T-helper 2 cell treated with Interferon-gamma antibody and Interleukin-4, amounts not matched to agents 100 ng/mL and 5 ng/mL, for 36 hours (primary cell): ENCODE data around the gene PTGFRN. TPM values are rescaled to one million over a fixed set of nuclear protein-coding genes. Genes with fewer than 3 reads are reported as not detected.

ENCODE experiments used
- intact Hi-C: fragments of 100-400 bp; cut with micrococcal nuclease; formaldehyde crosslinking; loops from one replicate; pipeline ENCODE4 v1.15.1; 2023
- total RNA-seq: library from RNA; stranded (reverse); gene quantifications from 2 replicates; pipeline ENCODE4 v1.2.3, GENCODE V29; 2022

PTGFRN gene
- total RNA-seq, 1 donor from 2014 or later = 4.3 TPM

DNA sequence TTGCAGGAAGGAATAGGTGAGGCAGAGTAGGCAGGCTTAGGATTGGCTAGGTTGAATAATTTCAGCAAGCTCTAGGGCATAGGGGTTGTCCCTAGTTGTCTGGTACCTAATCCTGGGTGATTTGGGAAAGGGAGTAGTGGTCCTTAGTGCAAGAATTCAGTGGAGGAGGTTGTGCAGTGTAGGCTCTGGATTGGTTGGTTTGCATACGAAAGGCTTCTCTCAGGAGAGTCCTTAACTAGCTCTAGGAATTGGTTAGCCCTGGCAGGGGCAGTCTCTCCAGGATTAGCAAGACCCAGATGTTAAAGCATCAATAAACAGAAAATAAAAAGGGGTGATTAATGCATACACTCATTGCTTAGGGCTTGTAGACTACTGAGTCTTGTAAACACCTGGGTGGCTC, 82.2 kb downstream of the PTGFRN start:
- intact Hi-C loops = no loop called here

DNA sequence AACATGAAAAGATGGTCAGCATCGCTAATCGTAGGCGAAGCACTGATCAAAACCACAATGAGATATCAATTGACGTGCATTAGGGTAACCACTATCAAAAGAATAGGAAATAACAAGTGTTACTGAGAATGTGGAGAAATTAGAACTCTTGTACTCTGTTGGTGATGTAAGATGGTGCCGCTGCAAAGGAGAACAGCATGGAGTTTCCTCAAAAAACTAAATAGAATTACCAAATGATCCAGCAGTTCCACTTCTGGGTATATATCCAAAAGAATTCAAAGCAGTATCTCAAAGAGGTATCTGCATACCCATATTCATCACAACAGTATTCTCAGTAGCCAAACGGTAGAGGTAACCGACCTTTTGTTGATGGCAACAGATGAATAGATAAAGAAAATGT, 83.6 kb downstream of the PTGFRN start:
- intact Hi-C loops = no loop called here

DNA sequence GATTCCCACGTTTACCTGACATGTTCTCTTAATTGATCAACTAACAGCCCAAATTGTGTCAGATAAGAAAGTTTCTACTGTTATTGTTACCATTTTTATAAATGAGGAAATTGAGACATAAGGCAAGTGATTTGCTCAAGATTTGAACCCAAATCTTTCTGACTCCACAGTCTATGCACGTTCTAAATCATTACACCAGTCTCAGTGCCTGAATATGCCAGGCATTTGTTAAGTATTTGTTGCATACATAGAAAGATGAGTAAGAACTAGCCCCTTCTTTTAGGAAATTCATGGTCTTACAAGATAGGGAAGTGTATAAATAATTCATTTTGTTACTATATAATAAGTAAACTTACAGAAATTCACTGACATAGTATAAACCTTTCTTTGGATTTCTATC, 84.7 kb downstream of the PTGFRN start:
- intact Hi-C loops = no loop called here

DNA sequence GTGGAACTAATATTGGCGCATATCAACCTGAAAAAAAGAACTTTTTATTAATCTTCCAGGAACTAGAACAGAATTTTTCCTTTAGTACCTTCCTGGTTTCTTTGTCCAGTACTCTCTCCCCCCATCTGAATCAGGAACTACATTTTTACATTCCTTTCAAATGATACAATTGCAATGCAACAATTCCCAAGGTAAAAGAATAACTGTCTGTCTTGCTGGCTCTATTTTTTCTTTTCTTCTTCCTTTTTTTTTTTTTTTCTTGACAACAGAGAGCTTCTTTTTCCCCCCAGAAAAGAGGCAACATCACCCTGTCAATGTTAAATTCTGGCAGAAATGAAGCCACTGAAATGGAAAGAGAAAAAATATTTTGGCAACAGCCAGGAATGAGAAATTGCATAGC, 87.3 kb downstream of the PTGFRN start:
- intact Hi-C loops = no loop called here

DNA sequence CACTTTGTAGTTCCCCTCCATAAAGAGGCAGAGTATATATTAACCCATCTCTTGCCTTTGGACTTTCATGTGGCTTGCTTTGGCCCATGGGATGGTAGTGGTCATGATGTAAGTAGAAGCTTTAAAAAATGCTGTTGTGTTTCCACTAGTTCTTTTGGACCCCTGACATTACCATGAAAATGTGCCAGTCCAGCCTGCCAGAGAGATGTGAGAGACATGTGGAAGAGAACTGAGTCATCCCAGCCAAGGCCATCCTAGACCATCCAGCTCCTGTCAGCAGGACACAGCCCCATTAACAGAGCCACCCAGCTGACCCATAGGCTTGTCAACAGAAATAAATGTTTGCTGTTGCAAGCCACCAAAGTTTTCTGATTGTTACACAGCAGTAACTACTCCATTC, 87.9 kb downstream of the PTGFRN start:
- intact Hi-C loops = no loop called here

DNA sequence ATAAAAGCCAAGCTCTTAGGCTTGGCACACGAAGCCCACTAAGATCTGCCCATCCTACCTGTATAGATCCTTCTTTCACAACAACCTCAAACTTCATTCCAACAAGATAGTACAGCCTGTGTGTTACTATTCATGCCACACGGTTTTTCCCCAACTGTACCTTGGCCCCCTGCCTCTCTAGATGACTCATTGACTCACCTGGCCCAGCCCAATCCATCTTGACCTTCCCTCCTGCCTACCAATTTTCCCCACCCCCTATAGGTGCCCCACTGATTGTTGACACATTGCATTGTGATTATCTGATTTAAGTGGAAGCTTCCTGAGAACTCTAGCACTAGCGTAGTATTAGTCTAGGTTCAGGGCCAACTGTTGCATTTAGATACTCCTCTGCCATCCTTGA, 89.9 kb downstream of the PTGFRN start:
- intact Hi-C loops = no loop called here

DNA sequence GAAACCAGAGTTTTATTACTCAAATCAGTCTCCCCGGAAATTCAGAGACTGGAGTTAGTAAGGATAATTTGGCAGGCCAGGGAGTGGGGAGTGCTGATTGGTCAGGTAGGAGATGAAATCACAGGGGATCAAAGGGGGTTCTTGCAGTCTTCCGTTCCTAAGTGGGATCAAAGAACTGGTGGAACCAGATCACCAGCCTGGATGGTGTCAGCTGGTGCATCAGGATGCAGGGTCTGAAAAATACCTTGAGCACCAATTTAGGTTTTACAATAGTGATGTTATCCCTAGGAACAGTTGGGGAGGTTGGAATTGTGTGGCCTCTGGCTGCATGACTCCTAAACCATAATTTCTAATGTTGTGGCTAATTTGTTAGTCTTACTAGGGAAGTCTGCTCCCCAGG, 90.4 kb downstream of the PTGFRN start:
- intact Hi-C loops = no loop called here

DNA sequence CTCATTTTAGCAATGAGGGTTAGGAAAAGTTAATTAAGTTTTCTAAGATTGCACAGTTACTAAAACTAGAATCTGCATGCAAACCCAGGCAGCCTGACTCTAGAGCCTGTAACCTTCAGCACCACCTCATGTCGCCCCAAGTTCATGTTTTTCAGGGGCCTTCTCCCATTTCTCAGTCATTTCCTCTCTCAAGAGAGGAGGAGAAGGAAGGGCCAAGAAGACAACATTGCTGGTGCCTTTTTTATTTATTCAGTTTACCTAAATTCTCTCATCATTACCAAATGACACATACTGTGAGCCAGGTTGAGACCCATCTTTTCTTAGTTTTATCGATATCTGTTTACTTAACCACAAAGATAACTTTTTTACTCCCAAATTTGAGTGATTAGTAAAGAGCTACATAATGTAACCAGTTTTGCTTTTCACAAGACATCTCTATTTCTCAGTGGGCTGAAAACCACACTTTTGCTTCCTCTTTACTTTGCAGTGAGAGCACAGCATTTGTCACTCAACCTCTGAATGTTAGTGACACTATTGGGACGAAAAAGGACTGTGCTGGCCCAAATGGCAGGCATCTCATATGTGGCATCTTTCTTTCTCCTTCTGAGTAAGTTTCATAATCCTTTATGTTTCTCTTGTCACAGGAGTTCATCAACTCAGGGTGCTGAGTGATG, 91.7 kb downstream of the PTGFRN start, which contains the start of gene CD101:
TSS of gene CD101 (plus strand) at position 507 of the 674 bp plus-strand sequence. CDS start at position 565, 58 bp downstream.
- intact Hi-C loops = no loop called here

DNA sequence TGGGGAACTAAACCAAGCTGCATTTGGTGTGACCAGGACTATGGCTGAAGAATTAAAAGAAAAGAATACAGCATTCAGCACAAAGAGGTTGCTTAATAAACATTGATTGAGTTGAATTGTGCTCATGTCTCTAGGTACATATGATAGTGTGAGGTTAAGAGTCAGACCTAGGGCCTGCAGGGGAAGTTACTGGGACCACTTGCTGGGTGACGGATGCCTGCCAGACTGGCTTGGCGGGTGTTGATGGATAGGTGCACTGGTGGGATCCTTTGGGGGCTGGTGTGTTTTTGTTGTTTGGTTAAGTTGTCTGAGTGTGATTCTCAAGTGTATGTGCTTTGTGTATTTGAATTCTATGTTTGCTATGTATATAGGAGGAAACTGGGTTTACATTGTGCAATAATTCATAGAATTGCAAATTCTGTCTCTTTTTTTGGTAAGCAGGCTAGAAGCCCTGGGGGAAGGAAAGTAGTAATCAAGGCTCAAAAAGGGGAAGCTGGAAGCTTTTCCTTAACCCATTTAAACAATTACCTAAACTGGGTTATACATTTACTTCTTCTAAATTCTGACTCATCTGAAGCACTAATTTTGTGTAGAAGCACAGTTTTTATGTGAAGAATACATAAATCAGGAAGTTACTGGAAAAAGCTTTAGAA, 93.6 kb downstream of the PTGFRN start:
- intact Hi-C loops = no loop called here

DNA sequence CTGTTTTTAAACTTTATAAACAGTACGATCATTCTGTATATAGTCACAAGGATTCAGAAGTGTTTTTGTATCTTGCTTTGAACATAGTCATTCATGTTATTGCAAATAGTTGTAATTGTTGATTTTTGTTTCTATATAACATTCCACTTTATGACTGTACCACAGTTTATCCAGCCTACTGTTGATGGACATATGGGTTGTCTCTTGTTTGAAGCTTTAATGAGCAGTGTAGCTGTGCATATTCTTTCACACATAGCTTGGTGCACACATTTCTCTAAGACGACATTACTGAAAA, 98.0 kb downstream of the PTGFRN start:
- intact Hi-C loops = loop anchor here (5.0 kb wide), 1 partner anchor 45 kb away; no protein-coding TSS in a partner anchor

DNA sequence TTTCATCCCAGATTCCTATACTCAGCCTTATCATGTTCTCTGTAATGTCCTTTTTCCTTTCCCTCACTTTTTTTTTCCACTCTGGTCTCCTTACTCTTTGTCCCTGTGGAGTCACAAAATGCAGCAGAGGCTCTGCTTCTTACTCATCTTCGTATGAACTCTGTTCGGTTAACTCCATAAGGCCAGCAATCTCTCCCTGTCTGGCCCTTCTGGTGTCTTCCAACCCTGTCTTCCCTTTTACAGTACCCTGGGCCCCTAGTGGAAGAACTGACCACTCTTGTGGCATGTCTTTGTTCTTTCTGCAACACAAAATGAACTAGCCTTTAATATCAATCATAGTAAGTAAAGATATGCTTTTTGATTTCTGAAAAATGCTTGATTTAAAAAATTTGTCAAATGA, 98.9 kb downstream of the PTGFRN start:
- intact Hi-C loops = loop anchor here (5.0 kb wide), 1 partner anchor 44 kb away; no protein-coding TSS in a partner anchor

DNA sequence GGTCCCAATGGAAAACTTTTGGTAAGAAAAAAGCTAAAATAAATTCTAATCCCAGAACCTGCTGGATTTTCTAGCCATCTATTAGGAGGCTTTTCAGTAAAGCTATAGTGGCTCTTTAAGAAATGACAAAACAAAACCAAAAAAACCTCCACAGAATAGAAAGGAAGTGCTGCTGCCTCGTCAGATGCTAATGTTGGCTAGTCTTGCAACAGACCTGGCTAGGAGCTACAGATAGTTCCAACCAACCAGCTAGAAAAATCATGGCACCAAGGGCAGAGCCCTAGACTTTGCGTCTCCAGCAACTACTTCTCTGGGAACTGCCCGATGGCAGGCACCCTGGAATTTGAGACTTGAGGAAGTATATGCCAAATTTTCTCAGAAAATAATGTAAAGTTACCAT, 99.4 kb downstream of the PTGFRN start:
- intact Hi-C loops = loop anchor here (5.0 kb wide), 1 partner anchor 43 kb away; no protein-coding TSS in a partner anchor

DNA sequence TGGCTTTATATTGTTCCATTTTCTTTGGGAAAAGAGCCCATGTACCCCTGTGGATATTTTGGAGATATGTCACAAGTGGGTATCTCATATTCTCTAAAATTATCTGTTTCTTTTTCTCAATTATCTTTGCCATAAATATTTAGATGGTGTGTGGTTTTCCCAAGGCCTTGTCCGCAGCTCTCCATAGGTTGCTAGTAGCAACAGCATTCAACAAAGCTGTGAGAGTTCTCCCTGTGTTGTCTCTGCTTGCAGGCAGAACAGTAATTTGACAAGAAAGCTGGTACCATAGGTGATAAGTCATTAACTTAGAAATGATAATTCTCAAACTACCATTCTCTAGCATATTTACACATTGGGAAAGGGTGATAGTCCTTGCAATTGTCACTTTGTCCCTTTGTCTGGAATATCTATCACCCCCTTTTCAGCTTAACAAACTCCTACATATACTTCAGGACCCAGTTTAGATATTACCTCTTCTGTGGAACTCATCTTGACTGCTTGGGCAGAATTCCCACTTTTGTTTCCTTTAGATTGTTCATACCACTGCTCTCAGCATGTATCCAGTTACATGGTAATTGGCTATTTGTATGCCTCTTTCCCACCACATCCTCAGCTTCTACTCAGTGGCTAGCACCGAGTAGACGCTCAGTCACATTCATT, 100.7 kb downstream of the PTGFRN start:
- intact Hi-C loops = no loop called here

DNA sequence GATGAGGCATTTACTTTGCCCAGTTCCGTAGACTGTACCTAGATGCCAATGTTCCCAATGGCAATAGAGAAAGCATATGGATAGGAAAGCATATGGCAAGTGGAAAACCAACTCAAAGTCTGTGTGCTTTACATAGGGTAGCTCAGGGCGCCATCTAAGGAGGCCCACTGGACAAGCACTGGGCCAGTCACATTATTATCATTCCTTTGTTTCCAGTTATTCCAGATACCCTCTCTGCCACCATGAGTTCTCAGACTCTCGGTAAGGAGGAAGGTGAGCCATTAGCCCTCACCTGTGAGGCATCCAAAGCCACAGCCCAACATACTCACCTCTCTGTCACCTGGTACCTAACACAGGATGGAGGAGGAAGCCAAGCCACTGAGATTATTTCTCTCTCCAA, 101.6 kb downstream of the PTGFRN start:
- intact Hi-C loops = no loop called here

DNA sequence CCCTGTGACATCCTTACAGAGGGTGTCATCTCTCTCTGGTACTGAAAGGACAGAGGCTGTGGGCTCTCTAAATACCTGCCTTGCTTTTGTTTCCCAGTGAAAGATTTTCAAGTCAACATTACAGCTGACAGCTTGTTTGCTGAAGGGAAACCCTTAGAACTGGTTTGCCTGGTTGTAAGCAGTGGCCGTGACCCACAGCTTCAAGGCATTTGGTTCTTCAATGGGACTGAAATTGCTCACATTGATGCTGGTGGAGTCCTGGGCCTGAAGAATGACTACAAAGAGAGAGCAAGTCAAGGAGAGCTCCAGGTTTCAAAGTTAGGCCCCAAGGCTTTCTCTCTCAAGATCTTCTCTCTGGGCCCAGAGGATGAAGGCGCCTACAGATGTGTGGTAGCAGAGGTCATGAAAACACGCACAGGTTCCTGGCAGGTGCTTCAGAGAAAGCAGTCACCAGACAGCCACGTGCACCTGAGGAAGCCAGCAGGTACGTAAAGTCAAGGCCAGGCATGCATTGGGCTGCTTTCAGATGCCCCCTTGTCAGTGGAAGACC, 103.7 kb downstream of the PTGFRN start:
- intact Hi-C loops = no loop called here

DNA sequence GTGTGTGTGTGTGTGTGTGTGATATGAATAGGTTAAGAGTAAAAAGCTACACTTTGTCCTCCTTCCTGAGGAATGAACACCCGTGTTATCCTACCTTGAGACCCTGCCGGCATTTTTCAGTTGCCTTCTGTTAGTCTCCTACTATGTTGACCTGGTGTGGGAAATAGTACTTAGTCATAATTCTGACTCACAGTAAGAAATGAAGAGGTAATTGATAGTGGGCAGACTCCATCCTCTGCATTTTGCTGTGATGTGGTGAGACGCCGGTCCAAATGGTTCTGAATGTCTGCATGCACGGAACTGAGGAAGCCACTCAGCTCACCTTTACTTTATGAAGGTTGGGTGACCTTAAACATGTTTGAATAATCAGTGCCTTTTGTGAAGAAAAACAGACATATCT, 104.5 kb downstream of the PTGFRN start:
- intact Hi-C loops = no loop called here

DNA sequence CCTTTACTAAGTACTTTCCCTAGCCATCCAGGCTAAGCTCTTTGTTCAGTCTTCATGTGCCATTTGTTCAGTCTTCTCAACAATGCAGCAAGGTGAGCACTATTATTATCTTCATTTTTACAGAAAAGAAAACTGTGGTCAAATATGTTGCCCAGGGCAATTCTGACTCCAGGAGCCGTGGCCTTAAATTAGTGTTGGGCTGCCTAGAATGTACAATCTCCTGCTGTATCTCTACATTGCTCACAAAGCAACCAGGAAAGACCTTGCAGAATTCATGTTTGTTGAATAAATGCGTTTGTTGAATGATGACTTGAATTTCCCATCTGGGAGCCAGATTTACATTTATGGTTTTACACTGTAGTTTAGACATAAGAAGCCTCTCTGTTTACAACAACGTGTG, 106.0 kb downstream of the PTGFRN start:
- intact Hi-C loops = no loop called here

DNA sequence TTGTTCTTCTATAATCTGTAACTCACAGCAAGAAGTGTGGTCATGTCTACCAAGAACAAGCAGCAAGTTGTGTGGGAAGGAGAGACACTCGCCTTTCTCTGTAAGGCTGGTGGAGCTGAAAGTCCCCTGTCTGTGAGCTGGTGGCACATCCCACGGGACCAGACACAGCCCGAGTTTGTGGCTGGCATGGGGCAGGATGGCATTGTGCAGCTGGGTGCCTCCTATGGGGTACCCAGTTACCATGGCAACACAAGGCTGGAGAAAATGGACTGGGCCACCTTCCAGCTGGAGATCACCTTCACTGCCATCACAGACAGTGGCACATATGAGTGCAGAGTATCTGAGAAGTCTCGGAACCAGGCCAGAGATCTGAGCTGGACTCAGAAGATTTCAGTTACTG, 107.3 kb downstream of the PTGFRN start:
- intact Hi-C loops = no loop called here

DNA sequence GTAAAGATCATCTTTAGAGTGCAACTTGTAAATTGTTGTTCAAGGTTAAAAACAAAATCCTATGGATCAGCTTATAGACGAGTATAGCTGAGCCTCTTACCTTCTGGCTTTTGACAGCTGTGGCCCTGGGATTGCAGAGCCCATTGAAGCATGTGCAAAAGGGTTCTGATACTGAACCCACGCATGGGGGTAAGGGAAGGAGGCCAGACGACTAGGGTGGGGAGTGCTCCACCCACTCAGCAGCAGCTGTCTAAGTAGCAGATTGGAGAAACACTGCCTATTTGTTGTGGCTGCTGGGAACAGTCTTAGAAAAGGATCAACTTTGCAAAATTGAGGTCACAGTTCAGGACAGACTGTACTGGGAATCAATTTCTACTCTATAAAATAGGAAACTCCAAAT, 107.9 kb downstream of the PTGFRN start:
- intact Hi-C loops = no loop called here

DNA sequence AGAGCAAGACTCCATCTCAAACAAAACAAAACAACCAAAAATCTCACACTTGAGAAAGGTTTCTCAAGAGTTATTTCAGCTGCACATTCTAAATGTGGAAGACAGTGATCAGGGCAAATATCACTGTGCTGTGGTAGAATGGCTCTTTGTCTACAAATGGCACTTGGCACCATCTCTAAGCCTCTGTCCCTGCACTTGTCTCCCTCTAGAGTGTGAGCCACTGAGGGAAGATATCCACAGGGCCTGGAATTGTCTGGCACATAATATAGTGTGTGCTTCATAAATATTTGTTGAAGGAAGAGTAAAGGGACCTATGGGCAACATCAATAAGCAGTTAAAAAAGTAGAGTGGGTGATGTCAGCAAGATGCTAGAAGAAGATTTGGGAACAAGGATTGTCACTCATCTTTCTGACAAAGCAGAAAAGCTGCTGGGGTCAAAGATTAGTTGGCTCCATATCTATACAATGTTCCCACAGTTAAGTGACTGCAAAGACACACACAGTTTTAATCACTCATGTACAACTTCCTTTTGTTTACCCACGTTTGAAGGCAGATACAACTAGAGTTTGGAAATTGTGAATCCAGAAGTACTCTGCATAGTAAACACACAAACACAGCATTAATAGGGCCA, 110.9 kb downstream of the PTGFRN start:
- intact Hi-C loops = no loop called here

DNA sequence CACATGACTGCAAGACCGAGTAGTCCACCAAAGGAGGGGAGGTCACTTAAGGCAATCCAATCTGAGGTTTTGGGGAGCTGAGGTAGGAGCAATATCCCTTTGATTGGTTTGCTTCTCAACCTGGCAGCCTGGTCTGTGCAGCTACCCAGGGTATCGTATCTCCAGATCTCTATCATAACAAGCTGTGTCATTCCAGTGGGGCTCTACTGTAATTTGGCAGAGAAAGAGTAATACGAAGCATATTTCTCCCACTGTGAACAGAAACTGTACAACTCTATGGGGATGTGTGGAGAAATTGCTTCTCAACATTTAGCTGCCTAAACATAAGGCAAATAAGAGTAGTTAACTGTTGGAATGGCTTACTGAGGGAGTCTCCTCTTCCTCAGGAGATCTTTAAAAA, 112.4 kb downstream of the PTGFRN start:
- intact Hi-C loops = no loop called here

DNA sequence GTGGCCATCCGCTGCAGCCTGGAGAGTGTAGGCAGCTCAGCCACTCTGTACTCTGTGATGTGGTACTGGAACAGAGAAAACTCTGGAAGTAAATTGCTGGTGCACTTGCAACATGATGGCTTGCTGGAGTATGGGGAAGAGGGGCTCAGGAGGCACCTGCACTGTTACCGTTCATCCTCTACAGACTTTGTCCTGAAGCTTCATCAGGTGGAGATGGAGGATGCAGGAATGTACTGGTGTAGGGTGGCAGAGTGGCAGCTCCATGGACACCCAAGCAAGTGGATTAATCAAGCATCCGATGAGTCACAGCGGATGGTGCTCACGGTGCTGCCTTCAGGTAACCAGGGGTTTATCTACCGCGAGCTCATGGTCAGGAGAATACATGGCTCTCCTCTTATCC, 115.9 kb downstream of the PTGFRN start:
- intact Hi-C loops = no loop called here
